ENCODE measurements around the gene MYCBPAP. TPM values are rescaled to one million over a fixed set of nuclear protein-coding genes. Genes with fewer than 3 reads are reported as not detected.

The MYCBPAP gene
- total RNA-seq (1 to 10 TPM in 2 of 9 donors, under 1 TPM in 6, not detected in 1; 0.42 to 2.4 (median 0.83) TPM), polyA plus RNA-seq (under 1 TPM; 0.29 to 0.46 TPM)
- long read RNA-seq, donor 1, partial matches to known transcripts: 0 of 2 reads
- long read RNA-seq, donor 1, other reads (novel, unspliced or antisense): 2 of 2 reads
- long read RNA-seq, donor 2, partial matches to known transcripts: 0 of 1 reads
- long read RNA-seq, donor 2, other reads (novel, unspliced or antisense): 0 of 1 reads
- long read RNA-seq, donor 3, partial matches to known transcripts: 1 of 1 reads
- long read RNA-seq, donor 3, other reads (novel, unspliced or antisense): 0 of 1 reads

- 8 to 14% (median 11%) methylated on average over 26 to 66 of the region's 66 CpGs for WGBS, 4 donors
- ATAC-seq (peak; percentile 57 to 87 (median 86)), DNase-seq (peak; percentile 86 to 91 (median 88))
- Histone ChIP-seq H3K36me3 (no peaks in the 10 kb centered on the region), H3K27ac (peak within 1 kb of the TSS in 11 of 12 donors; percentile 62 to 88 (median 76)), H3K27me3 (no peaks in the 10 kb centered on the region), H3K9me3 (no peaks in the 10 kb centered on the region), H3K4me1 (peaks cover 0 to 29% (median 10%) of the 10 kb centered on the region in 12 donors), H3K4me3 (peak within 1 kb of the TSS; percentile 51 to 81 (median 64))
- TF ChIP-seq CTCF (IDR thresholded peaks at IDR 0.05) (peak in 9 of 12 donors; percentile 7 to 35 (median 22)), POLR2A (IDR thresholded peaks at IDR 0.05) (no peak)
- intact Hi-C loops (cut with DNase I): no loop called here
Observed at GRCh38 chr17:50507871-50508572, at the start of gene MYCBPAP. Gene MYCBPAP, plus strand, starts transcription at chr17:50508439. Its CDS starts 236 bp downstream, at chr17:50508675.

- WGBS, 4 donors: 76 to 90% (median 78%) methylated on average over 15 to 16 of the region's 16 CpGs
- intact Hi-C loops (cut with DNase I): no loop called here
- TF ChIP-seq POLR2A (IDR thresholded peaks at IDR 0.05) (no peak), CTCF (IDR thresholded peaks at IDR 0.05) (no peak)
- Histone ChIP-seq H3K27me3 (no peaks in the 10 kb centered on the region), H3K36me3 (peaks cover 0 to 3% (median 0%) of the 10 kb centered on the region in 9 donors), H3K4me1 (no peaks in the 10 kb centered on the region), H3K9me3 (no peaks in the 10 kb centered on the region), H3K27ac (no peak overlapping the region), H3K4me3 (no peak overlapping the region)
- no peak for ATAC-seq
- no peak for DNase-seq
Observed at GRCh38 chr17:50458701-50459676, 49.2 kb upstream of the MYCBPAP start.

- peaks cover 0 to 3% (median 0%) of the 10 kb centered on the region in 9 donors for H3K36me3 ChIP-seq
- no peak overlapping the region for H3K27ac ChIP-seq
- DNase-seq: no peak
- H3K9me3 ChIP-seq: no peaks in the 10 kb centered on the region
- H3K4me3 ChIP-seq: no peak overlapping the region
- H3K27me3 ChIP-seq: no peaks in the 10 kb centered on the region
- intact Hi-C loops (cut with DNase I): loop anchor here in 1 of 10 donors (5.0 kb wide), 1 partner anchor 47 kb away; no protein-coding TSS in a partner anchor
- no peak for ATAC-seq
- WGBS, 4 donors: 88 to 91% (median 90%) methylated on average over 4 of the region's 4 CpGs
- TF ChIP-seq CTCF (IDR thresholded peaks at IDR 0.05): no peak
- no peaks in the 10 kb centered on the region for H3K4me1 ChIP-seq
Observed at GRCh38 chr17:50459756-50460155, 48.5 kb upstream of the MYCBPAP start.
